CD4-positive, alpha-beta T cell treated with Interleukin-4 for 1 hour (primary cell): Measurements from ENCODE around the gene LUC7L3.
"Not testable (repeated sequence)": the region's sequence is repeated elsewhere in the genome, so short reads cannot be mapped to it uniquely, and the experiment has no call there.

Source experiments
- DNase-seq, 2 donors: peaks; one replicate each; pipeline ENCODE4 v3.0.0-alpha.2; 2020 to 2022

Gene LUC7L3

GRCh38 chr17:50686494-50687199 lies 32.8 kb upstream of the LUC7L3 start:
- DNase-seq, result no peak

- DNase-seq, result no peak
Measured at GRCh38 chr17:50687200-50688066, 32.0 kb upstream of the LUC7L3 start.

GRCh38 chr17:50688245-50688644 lies 31.2 kb upstream of the LUC7L3 start:
- no peak for DNase-seq

- no peak for DNase-seq
Measured at GRCh38 chr17:50689251-50689650, 30.2 kb upstream of the LUC7L3 start.

GRCh38 chr17:50689956-50690886 lies 29.2 kb upstream of the LUC7L3 start:
- no peak for DNase-seq

GRCh38 chr17:50690887-50691549 lies 28.4 kb upstream of the LUC7L3 start:
- DNase-seq, result no peak

GRCh38 chr17:50691550-50692447 lies 27.6 kb upstream of the LUC7L3 start:
- no peak for DNase-seq

- no peak for DNase-seq
Measured at GRCh38 chr17:50692448-50693035, 26.9 kb upstream of the LUC7L3 start.

- no peak for DNase-seq
Measured at GRCh38 chr17:50693036-50693682, 26.2 kb upstream of the LUC7L3 start.

GRCh38 chr17:50696365-50696879 lies 23.0 kb upstream of the LUC7L3 start:
- DNase-seq, result no peak

- DNase-seq, result no peak
Measured at GRCh38 chr17:50697062-50697461, 22.3 kb upstream of the LUC7L3 start.

- no peak for DNase-seq
Measured at GRCh38 chr17:50697663-50698272, 21.6 kb upstream of the LUC7L3 start.

GRCh38 chr17:50699410-50699809 lies 20.0 kb upstream of the LUC7L3 start:
- DNase-seq, result no peak

- DNase-seq, result no peak
Measured at GRCh38 chr17:50703162-50703561, 16.2 kb upstream of the LUC7L3 start.

GRCh38 chr17:50707289-50708049 lies 11.9 kb upstream of the LUC7L3 start, which contains the start of gene ANKRD40:
Gene ANKRD40, minus strand, starts transcription at chr17:50707914. Its CDS starts 260 bp downstream, at chr17:50707654.
- peak; percentile 90 to 95 for DNase-seq

GRCh38 chr17:50708050-50709000 lies 11.1 kb upstream of the LUC7L3 start:
- peak in 1 of 2 donors; percentile 19 for DNase-seq

- DNase-seq, result not testable (repeated sequence)
Measured at GRCh38 chr17:50709053-50709452, 10.3 kb upstream of the LUC7L3 start.

GRCh38 chr17:50710025-50710424 lies 9.4 kb upstream of the LUC7L3 start:
- DNase-seq, result no peak
